ENCODE results near the gene SIPA1L3. TPM values are rescaled to one million over a fixed set of nuclear protein-coding genes. Genes with fewer than 3 reads are reported as not detected.

SIPA1L3 gene
- total RNA-seq, 1 experiment from 2014 or later: 19.9 TPM

- ChIA-PET POLR2A (ENCODE audit: low non-redundant PET) (no interaction called here), CTCF (no interaction called here)
- Histone ChIP-seq H3K4me3 (ENCODE audit: low read depth, low read length, poor library complexity, severe bottlenecking) (no peak overlapping the region), H3K36me3 (ENCODE audit: insufficient read depth, low read length, poor library complexity, severe bottlenecking) (no peaks in the 10 kb centered on the region), H3K9me3 (ENCODE audit: low read depth, low read length, poor library complexity, severe bottlenecking) (peaks cover under 1% of the 10 kb centered on the region), H3K27me3 (replicated peaks; ENCODE audit: insufficient read depth, low read depth, low read length, poor library complexity) (no peaks in the 10 kb centered on the region), H3K27ac (ENCODE audit: low read depth, low read length, poor library complexity, severe bottlenecking) (no peak overlapping the region), H3K4me1 (ENCODE audit: insufficient read depth, low read length, poor library complexity, severe bottlenecking) (peaks cover 6% of the 10 kb centered on the region)
- intact Hi-C loops (cut with micrococcal nuclease; ENCODE audit: unreplicated experiment): no loop called here
- BruUV-seq (replicated peaks): no TSS peak
- TF ChIP-seq CTCF (conservative IDR thresholded peaks at IDR 0.05; ENCODE audit: low read depth, low read length): no peak
- TF ChIP-seq EZH2 (IDR thresholded peaks at IDR 0.05; ENCODE audit: borderline replicate concordance, low read depth, low read length, poor library complexity, severe bottlenecking): no peak
- DNase-seq (ENCODE audit: low spot score): no peak
Measured at GRCh38 chr19:37955986-37956385, 49.0 kb downstream of the SIPA1L3 start.

- ChIA-PET CTCF (no interaction called here), POLR2A (ENCODE audit: low non-redundant PET) (no interaction called here)
- H3K4me1 ChIP-seq (ENCODE audit: insufficient read depth, low read length, poor library complexity, severe bottlenecking): peaks cover 6% of the 10 kb centered on the region
- intact Hi-C loops (cut with micrococcal nuclease; ENCODE audit: unreplicated experiment): no loop called here
- H3K9me3 ChIP-seq (ENCODE audit: low read depth, low read length, poor library complexity, severe bottlenecking): peaks cover 7% of the 10 kb centered on the region
- H3K4me3 ChIP-seq (ENCODE audit: low read depth, low read length, poor library complexity, severe bottlenecking): no peak overlapping the region
- TF ChIP-seq EZH2 (IDR thresholded peaks at IDR 0.05; ENCODE audit: borderline replicate concordance, low read depth, low read length, poor library complexity, severe bottlenecking): no peak
- no peak for TF ChIP-seq CTCF (conservative IDR thresholded peaks at IDR 0.05; ENCODE audit: low read depth, low read length)
- no peak overlapping the region for H3K27ac ChIP-seq (ENCODE audit: low read depth, low read length, poor library complexity, severe bottlenecking)
- no peaks in the 10 kb centered on the region for H3K27me3 ChIP-seq (replicated peaks; ENCODE audit: insufficient read depth, low read depth, low read length, poor library complexity)
- DNase-seq (ENCODE audit: low spot score): no peak
- H3K36me3 ChIP-seq (ENCODE audit: insufficient read depth, low read length, poor library complexity, severe bottlenecking): no peaks in the 10 kb centered on the region
- BruUV-seq (replicated peaks): no TSS peak
Measured at GRCh38 chr19:37957176-37957575, 50.2 kb downstream of the SIPA1L3 start.

- CTCF ChIA-PET: no interaction called here
Measured at GRCh38 chr19:37959665-37960114, 52.7 kb downstream of the SIPA1L3 start.

More at GRCh38 chr19:37959665-37960114, 52.7 kb downstream of the SIPA1L3 start:
- H3K27me3 ChIP-seq (replicated peaks; ENCODE audit: insufficient read depth, low read depth, low read length, poor library complexity): no peaks in the 10 kb centered on the region
- TF ChIP-seq CTCF (conservative IDR thresholded peaks at IDR 0.05; ENCODE audit: low read depth, low read length) (no peak), EZH2 (IDR thresholded peaks at IDR 0.05; ENCODE audit: borderline replicate concordance, low read depth, low read length, poor library complexity, severe bottlenecking) (no peak)
- DNase-seq (ENCODE audit: low spot score): no peak
- no peaks in the 10 kb centered on the region for H3K4me1 ChIP-seq (ENCODE audit: insufficient read depth, low read length, poor library complexity, severe bottlenecking)
- no peak overlapping the region for H3K4me3 ChIP-seq (ENCODE audit: low read depth, low read length, poor library complexity, severe bottlenecking)
- peaks cover 7% of the 10 kb centered on the region for H3K9me3 ChIP-seq (ENCODE audit: low read depth, low read length, poor library complexity, severe bottlenecking)
- no peaks in the 10 kb centered on the region for H3K36me3 ChIP-seq (ENCODE audit: insufficient read depth, low read length, poor library complexity, severe bottlenecking)
- POLR2A ChIA-PET (ENCODE audit: low non-redundant PET): no interaction called here
- intact Hi-C loops (cut with micrococcal nuclease; ENCODE audit: unreplicated experiment): no loop called here
- no peak overlapping the region for H3K27ac ChIP-seq (ENCODE audit: low read depth, low read length, poor library complexity, severe bottlenecking)
- no TSS peak for BruUV-seq (replicated peaks)

All from A673 (cell line).